AG04450 (cell line): ENCODE results near the gene GOLGA6L2. TPM values are rescaled to one million over a fixed set of nuclear protein-coding genes. Genes with fewer than 3 reads are reported as not detected.

ENCODE experiments used
- CTCF ChIA-PET: fragments of 300-600, 350-600 bp; formaldehyde crosslinking; extraction: SDS; loops from one replicate; lab custom pipeline; 2022; ENCODE audit warnings: antibody characterized with exemption, inconsistent platforms; lab: Charles Lee
- POLR2A ChIA-PET: fragments of 350-600 bp; formaldehyde crosslinking; extraction: SDS; loops from one replicate; lab custom pipeline; 2021; ENCODE audit warnings: antibody characterized with exemption, inconsistent platforms; lab: Yijun Ruan, JAX
- DNase-seq: peaks from one replicate; pipeline ENCODE4 v3.0.0-alpha.2; 2011; ENCODE audit warnings: low read depth, low spot score
- H3K27ac ChIP-seq: one replicate; pipeline ENCODE4 v1.5.1; 2012; ENCODE audit warnings: low read depth, low read length, control low read depth
- H3K27me3 ChIP-seq: one replicate; pipeline ENCODE4 v1.6.0; 2012; ENCODE audit warnings: low read length; ENCODE audit not compliant: control insufficient read depth, insufficient read depth
- H3K4me3 ChIP-seq: 2 replicates; pipeline ENCODE4 v1.5.1; 2011; ENCODE audit warnings: mild to moderate bottlenecking, low read depth, low read length, control low read depth
- H3K9me3 ChIP-seq: 2 replicates; pipeline ENCODE4 v1.5.1; 2012; ENCODE audit warnings: low read length; ENCODE audit not compliant: control insufficient read depth, insufficient read depth
- polyA plus RNA-seq: library from polyadenylated mRNA; depleted of rRNA; stranded (reverse); fragments of >200 nt; gene quantifications from 2 replicates; pipeline ENCODE4 v1.2.3, GENCODE V29; 2011
- TF ChIP-seq, protein P1 (sequence below): IDR thresholded peaks from 2 replicates; pipeline ENCODE4 v1.5.1; 2011; ENCODE audit warnings: low read depth, low read length, control low read depth, inconsistent platforms

The GOLGA6L2 gene
- polyA plus RNA-seq, 1 experiment = not detected

- no peak for DNase-seq
- Histone ChIP-seq H3K9me3 (no peaks in the 10 kb centered on the region; the same call in 1 of the 2 replicates), H3K27ac (no peak overlapping the region), H3K27me3 (no peaks in the 10 kb centered on the region), H3K4me3 (no peak overlapping the region)
- ChIA-PET POLR2A (no interaction called here), CTCF (no interaction called here)
- TF ChIP-seq, protein P1, sequence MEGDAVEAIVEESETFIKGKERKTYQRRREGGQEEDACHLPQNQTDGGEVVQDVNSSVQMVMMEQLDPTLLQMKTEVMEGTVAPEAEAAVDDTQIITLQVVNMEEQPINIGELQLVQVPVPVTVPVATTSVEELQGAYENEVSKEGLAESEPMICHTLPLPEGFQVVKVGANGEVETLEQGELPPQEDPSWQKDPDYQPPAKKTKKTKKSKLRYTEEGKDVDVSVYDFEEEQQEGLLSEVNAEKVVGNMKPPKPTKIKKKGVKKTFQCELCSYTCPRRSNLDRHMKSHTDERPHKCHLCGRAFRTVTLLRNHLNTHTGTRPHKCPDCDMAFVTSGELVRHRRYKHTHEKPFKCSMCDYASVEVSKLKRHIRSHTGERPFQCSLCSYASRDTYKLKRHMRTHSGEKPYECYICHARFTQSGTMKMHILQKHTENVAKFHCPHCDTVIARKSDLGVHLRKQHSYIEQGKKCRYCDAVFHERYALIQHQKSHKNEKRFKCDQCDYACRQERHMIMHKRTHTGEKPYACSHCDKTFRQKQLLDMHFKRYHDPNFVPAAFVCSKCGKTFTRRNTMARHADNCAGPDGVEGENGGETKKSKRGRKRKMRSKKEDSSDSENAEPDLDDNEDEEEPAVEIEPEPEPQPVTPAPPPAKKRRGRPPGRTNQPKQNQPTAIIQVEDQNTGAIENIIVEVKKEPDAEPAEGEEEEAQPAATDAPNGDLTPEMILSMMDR = no peak
Measured at GRCh38 chr15:23457890-23458289, 10.8 kb upstream of the GOLGA6L2 start.

DNA sequence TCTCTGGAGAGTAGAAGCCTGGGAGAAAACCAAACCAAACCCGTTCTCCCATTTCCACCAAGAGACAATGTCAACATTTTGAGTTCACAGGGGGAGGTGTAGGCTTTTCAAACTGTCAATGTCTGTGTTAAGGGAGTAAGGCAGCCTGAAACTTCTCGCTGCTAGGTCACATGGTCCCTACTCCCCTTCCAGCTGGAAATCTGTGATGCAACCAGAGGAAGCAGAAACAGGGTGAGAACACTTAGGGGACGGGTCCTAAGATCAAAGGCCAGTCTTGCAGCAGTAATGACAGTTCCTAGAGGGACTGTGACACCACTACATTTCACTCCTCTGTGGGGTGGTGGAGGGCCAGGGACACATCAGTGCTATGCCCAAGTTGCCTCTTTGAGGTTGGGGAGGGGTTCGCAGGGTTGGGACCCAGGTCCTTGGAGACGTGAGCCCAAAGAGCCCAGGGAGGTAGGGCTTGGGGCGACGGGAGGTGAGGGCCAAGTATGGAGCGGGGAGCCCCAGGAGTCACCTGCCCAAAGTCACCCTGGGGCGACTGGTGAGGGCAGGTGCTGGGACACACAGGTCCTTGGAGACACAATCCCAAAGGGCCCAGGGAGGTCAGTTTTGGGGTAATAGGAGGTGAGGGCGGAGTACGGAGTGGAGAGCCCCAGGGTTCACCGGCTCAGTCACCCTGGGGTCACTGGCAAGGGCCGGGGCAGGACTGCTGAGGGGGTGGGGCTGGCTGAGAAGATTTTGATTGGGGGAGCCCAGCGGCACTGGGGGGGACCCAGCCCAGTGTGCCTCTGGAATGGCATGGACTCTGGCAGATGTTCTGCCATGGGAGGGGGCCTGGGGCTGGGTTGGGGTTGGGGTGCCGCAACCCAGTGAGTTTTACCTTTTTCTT, 582 bp downstream of the GOLGA6L2 start:
- H3K27me3 ChIP-seq = no peaks in the 10 kb centered on the region
- H3K27ac ChIP-seq = no peak overlapping the region
- ChIA-PET CTCF (no interaction called here), POLR2A (no interaction called here)
- TF ChIP-seq, protein P1 = no peak
- H3K4me3 ChIP-seq = no peak overlapping the region
- DNase-seq = no peak
- H3K9me3 ChIP-seq = peaks cover 21% of the 10 kb centered on the region

DNA sequence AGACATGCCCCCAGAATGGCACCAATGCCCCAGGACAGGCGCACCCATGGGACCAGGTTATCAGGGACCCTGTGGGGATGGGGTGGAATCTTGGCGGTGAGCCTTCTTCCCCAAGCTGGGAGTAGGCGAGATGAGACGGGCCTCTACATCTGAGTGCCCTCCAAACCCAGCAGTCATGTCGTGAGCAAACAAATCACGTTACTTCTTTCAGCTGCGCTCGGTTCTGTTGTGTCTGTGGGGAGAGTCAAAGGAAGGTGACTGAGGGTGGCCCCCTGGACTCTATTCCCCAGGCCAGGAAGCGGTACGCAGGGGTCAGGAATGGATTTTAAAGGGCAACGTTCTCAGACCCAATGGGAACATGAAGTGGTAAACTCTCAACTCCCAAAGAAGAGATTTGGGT, 2.8 kb downstream of the GOLGA6L2 start:
- TF ChIP-seq, protein P1 = no peak
- Histone ChIP-seq H3K9me3 (peaks cover 29% of the 10 kb centered on the region), H3K27ac (no peak overlapping the region), H3K27me3 (no peaks in the 10 kb centered on the region), H3K4me3 (no peak overlapping the region)
- no peak for DNase-seq
- POLR2A ChIA-PET = no interaction called here
- CTCF ChIA-PET = no interaction called here

DNA sequence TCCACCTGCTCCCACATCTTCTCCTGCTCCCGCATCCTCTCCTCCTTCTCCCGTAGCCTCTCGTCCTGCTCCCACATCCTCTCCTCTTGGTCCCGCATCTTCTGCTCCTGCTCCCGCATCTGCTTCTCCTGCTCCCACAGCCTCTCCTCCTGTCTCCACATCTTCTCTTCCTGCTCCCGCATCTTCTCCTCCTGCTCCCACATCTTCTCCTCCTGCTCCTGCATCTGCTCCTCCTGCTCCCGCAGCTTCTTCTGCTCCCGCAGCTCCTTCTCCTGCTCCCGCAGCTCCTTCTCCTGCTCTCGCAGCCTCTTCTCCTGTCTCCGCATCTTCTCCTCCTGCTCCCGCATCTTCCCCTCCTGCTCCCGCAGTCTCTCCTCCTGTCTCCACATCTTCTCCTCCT, 5.8 kb downstream of the GOLGA6L2 start:
- no peaks in the 10 kb centered on the region for H3K27me3 ChIP-seq
- TF ChIP-seq, protein P1 = no peak
- no peak overlapping the region for H3K27ac ChIP-seq
- POLR2A ChIA-PET = no interaction called here
- no peak overlapping the region for H3K4me3 ChIP-seq
- no peak for DNase-seq
- CTCF ChIA-PET = no interaction called here
- H3K9me3 ChIP-seq = peaks cover 24% of the 10 kb centered on the region

DNA sequence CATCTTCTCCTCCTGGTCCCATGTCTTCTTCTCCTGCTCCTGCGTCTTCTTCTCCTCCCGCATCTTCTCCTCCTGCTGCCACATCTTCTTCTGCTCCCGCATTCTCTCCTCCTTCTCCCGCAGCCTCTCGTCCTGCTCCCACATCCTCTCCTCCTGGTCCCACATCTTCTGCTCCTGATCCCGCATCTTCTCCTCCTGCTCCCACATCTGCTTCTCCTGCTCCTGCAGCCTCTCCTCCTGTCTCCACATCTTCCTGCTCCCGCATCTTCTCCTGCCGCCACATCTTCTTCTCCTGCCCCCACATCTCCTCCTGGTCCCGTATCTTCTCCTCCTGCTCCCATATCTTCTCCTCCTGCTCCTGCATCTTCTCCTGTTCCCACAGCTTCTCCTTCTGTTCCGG, 6.4 kb downstream of the GOLGA6L2 start:
- H3K27ac ChIP-seq = no peak overlapping the region
- no peak overlapping the region for H3K4me3 ChIP-seq
- POLR2A ChIA-PET = no interaction called here
- DNase-seq = no peak
- peaks cover 23% of the 10 kb centered on the region for H3K9me3 ChIP-seq
- CTCF ChIA-PET = no interaction called here
- TF ChIP-seq, protein P1 = no peak
- no peaks in the 10 kb centered on the region for H3K27me3 ChIP-seq
